OCI-LY1 (cell line): ENCODE measurements around the gene LRRC2.

Source experiments
- CTCF ChIP-seq: fragments of 200-600 bp; sonication (generic), shearing (Covaris generic); IDR thresholded peaks from 2 replicates; pipeline ENCODE4 v1.5.1; 2017; ENCODE audit warnings: mild to moderate bottlenecking, antibody characterized with exemption, low read length, moderate library complexity, mixed read lengths
- EZH2 ChIP-seq: fragments of 200-600 bp; sonication (generic), shearing (Covaris generic); IDR thresholded peaks from 2 replicates; pipeline ENCODE4 v1.8.0; 2017; ENCODE audit warnings: borderline replicate concordance, mixed run types, mild to moderate bottlenecking, antibody characterized with exemption, low read length, moderate library complexity, mixed read lengths

- TF ChIP-seq EZH2 = no peak
- TF ChIP-seq CTCF = no peak
These were observed 49.1 kb upstream of the LRRC2 start for GRCh38 chr3:46615050-46615775.
